Superior temporal gyrus (tissue), 1 donor: ENCODE results near the gene CHRM1.

Experiments used
- DNase-seq: peaks from one replicate; pipeline ENCODE4 v3.0.0-alpha.2; 2016; ENCODE audit errors: extremely low spot score

Gene CHRM1

GRCh38 chr11:62925745-62926679 lies 4.8 kb upstream of the CHRM1 start:
- no peak for DNase-seq

GRCh38 chr11:62925308-62925707 lies 4.1 kb upstream of the CHRM1 start:
- no peak for DNase-seq

GRCh38 chr11:62923601-62924411 lies 2.6 kb upstream of the CHRM1 start:
- peak; percentile 60 for DNase-seq

GRCh38 chr11:62922653-62923431 lies 1.7 kb upstream of the CHRM1 start:
- DNase-seq, result peak; percentile 63

- DNase-seq, result no peak
These were observed 1.0 kb upstream of the CHRM1 start for GRCh38 chr11:62922189-62922589.

- peak; percentile 13 for DNase-seq
These were observed 518 bp upstream of the CHRM1 start for GRCh38 chr11:62921573-62922188.

- peak; percentile 8 for DNase-seq
These were observed 1.1 kb downstream of the CHRM1 start for GRCh38 chr11:62919898-62920640.

GRCh38 chr11:62919476-62919875 lies 1.7 kb downstream of the CHRM1 start:
- peak; percentile 10 for DNase-seq

GRCh38 chr11:62918531-62918930 lies 2.6 kb downstream of the CHRM1 start:
- DNase-seq, result peak; percentile 5

GRCh38 chr11:62917906-62918502 lies 3.2 kb downstream of the CHRM1 start:
- DNase-seq, result no peak

- peak; percentile 10 for DNase-seq
These were observed 6.7 kb downstream of the CHRM1 start for GRCh38 chr11:62914416-62914815.

- no peak for DNase-seq
These were observed 8.9 kb downstream of the CHRM1 start for GRCh38 chr11:62912268-62912667.

GRCh38 chr11:62911137-62912130 lies 9.7 kb downstream of the CHRM1 start:
- DNase-seq, result peak; percentile 24

GRCh38 chr11:62910141-62910882 lies 10.9 kb downstream of the CHRM1 start:
- no peak for DNase-seq

- DNase-seq, result peak; percentile 36
These were observed 11.9 kb downstream of the CHRM1 start for GRCh38 chr11:62909107-62909894.

GRCh38 chr11:62908468-62909072 lies 12.6 kb downstream of the CHRM1 start:
- DNase-seq, result no peak

GRCh38 chr11:62905927-62906531 lies 15.1 kb downstream of the CHRM1 start:
- DNase-seq, result peak; percentile 96
